AG09309 (cell line): ENCODE measurements around the gene THSD4.
A peak's percentile ranks its signal among the peaks of the same experiment; 100 is the strongest.

Source experiments
- DNase-seq: peaks from one replicate; pipeline ENCODE4 v3.0.0-alpha.2; 2010; ENCODE audit warnings: low read depth
- H3K4me3 ChIP-seq: 2 replicates; pipeline ENCODE4 v1.5.1; 2011; ENCODE audit warnings: mild to moderate bottlenecking, low read depth, low read length, moderate library complexity; ENCODE audit not compliant: control insufficient read depth
- CTCF ChIP-seq: IDR thresholded peaks from 2 replicates; pipeline ENCODE4 v1.5.1; 2011; ENCODE audit warnings: mild to moderate bottlenecking, low read depth, low read length, inconsistent platforms; ENCODE audit not compliant: insufficient read depth, control insufficient read depth; ENCODE audit errors: missing control alignments

The THSD4 gene

DNA sequence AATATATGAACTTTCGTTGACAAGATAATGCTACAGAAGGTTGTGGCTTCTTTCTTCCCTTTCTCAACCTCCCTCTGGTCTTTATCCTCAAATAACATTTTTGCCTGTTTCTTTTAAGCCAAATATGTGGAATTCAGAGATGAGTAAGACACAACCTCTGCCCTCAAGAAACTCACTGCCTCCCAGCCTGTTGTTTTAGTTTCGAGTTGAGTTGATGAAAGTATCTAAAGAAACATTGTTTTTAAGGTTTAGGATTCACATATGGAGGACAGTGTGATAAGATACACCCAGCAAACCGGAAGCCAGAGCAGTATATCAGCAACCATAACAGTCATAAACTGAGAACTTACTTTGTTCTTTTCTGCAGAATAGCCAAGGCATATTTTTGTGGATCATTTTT is 218.6 kb downstream of the THSD4 start:
- DNase-seq, result peak; percentile 33
- no peak overlapping the region for H3K4me3 ChIP-seq
- no peak for TF ChIP-seq CTCF

DNA sequence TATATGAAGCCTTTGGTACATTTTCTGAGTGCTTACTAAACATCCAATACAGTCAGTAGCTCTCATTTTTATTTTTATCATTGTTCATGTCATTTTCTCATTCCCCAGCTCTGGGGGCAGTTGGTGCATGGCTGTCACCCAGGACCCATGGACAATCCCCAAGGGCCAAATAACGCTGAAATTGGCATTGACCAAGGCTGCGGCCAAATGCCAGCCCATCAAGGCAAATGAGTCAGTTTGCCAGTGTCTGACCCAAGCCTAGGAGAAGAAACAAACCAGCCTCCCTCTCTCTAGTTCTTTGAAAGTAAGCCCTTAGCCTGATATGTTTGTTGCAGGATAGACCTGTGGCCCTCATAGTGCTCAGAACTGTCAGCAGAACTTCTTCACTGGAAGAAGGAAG is 219.2 kb downstream of the THSD4 start:
- no peak for TF ChIP-seq CTCF
- DNase-seq, result no peak
- H3K4me3 ChIP-seq, result no peak overlapping the region

DNA sequence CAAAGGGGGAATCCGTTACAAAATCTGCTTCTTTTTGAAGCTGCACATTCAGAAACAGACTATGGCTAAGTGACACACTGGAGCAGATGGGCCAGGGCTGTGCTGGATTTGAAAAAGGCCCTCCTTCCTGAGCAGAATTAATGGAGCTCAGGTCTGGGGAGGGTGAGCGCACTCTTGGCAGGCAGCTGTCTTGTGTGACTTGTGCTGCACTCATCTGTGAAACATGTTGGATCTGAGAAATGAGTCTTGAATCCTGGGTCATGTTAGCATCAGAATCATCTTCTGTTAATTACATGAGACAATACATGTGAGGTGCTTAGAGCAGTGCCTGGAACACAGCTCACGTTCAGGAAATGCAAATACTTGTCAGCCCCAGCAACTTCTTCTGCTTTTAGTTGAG is 219.6 kb downstream of the THSD4 start:
- H3K4me3 ChIP-seq, result no peak overlapping the region
- no peak for DNase-seq
- no peak for TF ChIP-seq CTCF

- TF ChIP-seq CTCF, result no peak
These were observed 220.3 kb downstream of the THSD4 start for GRCh38 chr15:71335591-71335990.

GRCh38 chr15:71336671-71337070 is 221.4 kb downstream of the THSD4 start:
- TF ChIP-seq CTCF, result no peak
- no peak overlapping the region for H3K4me3 ChIP-seq
- no peak for DNase-seq

More at GRCh38 chr15:71335591-71335990, 220.3 kb downstream of the THSD4 start:
- no peak for DNase-seq
- no peak overlapping the region for H3K4me3 ChIP-seq

GRCh38 chr15:71337197-71337845 is 222.1 kb downstream of the THSD4 start:
- peak; percentile 54 for DNase-seq
- TF ChIP-seq CTCF, result no peak

More at GRCh38 chr15:71337197-71337845, 222.1 kb downstream of the THSD4 start:
- no peak overlapping the region for H3K4me3 ChIP-seq
